Sigmoid colon (tissue), 7 donors: ENCODE data around the gene CHIT1. TPM values are rescaled to one million over a fixed set of nuclear protein-coding genes. Genes with fewer than 3 reads are reported as not detected.

Source experiments
- DNase-seq: peaks from one replicate; pipeline ENCODE4 v3.0.0-alpha.2; 2019
- H3K27ac ChIP-seq, 4 donors: fragments of 200-600 bp; sonication (generic); one replicate each; pipeline ENCODE4 v1.5.1; 2016 to 2019; ENCODE audit warnings: mild to moderate bottlenecking in 1 of 4
- H3K27me3 ChIP-seq, 3 donors: fragments of 200-600 bp; sonication (generic); one replicate each; pipeline ENCODE4 v1.5.1; 2019; ENCODE audit warnings: mild to moderate bottlenecking in 1 of 3
- H3K36me3 ChIP-seq, 4 donors: fragments of 200-600 bp; sonication (generic); one replicate each; pipeline ENCODE4 v1.5.1; 2016 to 2019
- H3K4me1 ChIP-seq, 4 donors: fragments of 200-600 bp; sonication (generic); one replicate each; pipeline ENCODE4 v1.5.1; 2017 to 2019
- H3K4me3 ChIP-seq, 4 donors: fragments of 200-600 bp; sonication (generic); one replicate each; pipeline ENCODE4 v1.5.1; 2017 to 2019; ENCODE audit warnings: mild to moderate bottlenecking in 2 of 4, moderate library complexity in 1 of 4
- H3K9me3 ChIP-seq, 4 donors: fragments of 200-600 bp in 3 of 4; sonication (generic) in 3 of 4; one replicate each; pipeline versions ENCODE4 v1.5.1 to v1.6.1; 2013 to 2019
- CTCF ChIP-seq, 4 experiments: fragments of 450-650 bp in 3 of 4; fragments of 200-600 bp in 1 of 4; IDR thresholded peaks; one replicate each; pipeline ENCODE4 v1.5.1; 2016 to 2019; ENCODE audit warnings: antibody characterized with exemption in 4 of 4, mild to moderate bottlenecking in 3 of 4, moderate library complexity in 2 of 4
- EP300 ChIP-seq, 4 donors: sonication (generic); formaldehyde crosslinking; IDR thresholded peaks; one replicate each; pipeline ENCODE4 v1.6.1; 2017; ENCODE audit warnings: antibody characterized with exemption in 4 of 4
- POLR2A ChIP-seq, 2 donors: fragments of 450-650 bp; IDR thresholded peaks; one replicate each; pipeline ENCODE4 v1.6.1; 2016; ENCODE audit warnings: antibody characterized with exemption in 2 of 2, mild to moderate bottlenecking in 2 of 2, moderate library complexity in 2 of 2
- POLR2AphosphoS5 ChIP-seq, 4 donors: sonication (generic); formaldehyde crosslinking; IDR thresholded peaks; one replicate each; pipeline ENCODE4 v1.6.1; 2017; ENCODE audit warnings: antibody characterized with exemption in 4 of 4
- WGBS, 2 donors: extraction: QIAGEN DNeasy Blood & Tissue Kit; methylation state at CpG; one replicate each; pipeline ENCODE4 v1.1.7; 2013; 5-methylcytosine and 5-hydroxymethylcytosine counted together
- intact Hi-C: fragments of 100-400 bp; cut with DNase I; formaldehyde crosslinking; loops from one replicate; pipeline ENCODE4 v1.15.1; 2023
- polyA plus RNA-seq, 3 donors: library from polyadenylated mRNA; stranded (reverse); fragments of 200-250 nt; gene quantifications; one replicate each; pipeline ENCODE4 v1.2.3, GENCODE V29; 2013
- total RNA-seq, 4 donors: library from RNA; depleted of rRNA; stranded (reverse); fragments of >200 nt; gene quantifications; one replicate each; pipeline ENCODE4 v1.1.0, GENCODE V29; 2016
- donor health status: healthy with polysubstance abuse.
- donor health status: Bipolar disorder and iron deficiency.
- donor health status: healthy.

CHIT1 gene
- total and polyA plus RNA-seq, 7 donors: 0.98 TPM; not detected in 6

- intact Hi-C loops: no loop called here
Measured at GRCh38 chr1:203178083-203178482, 51.4 kb downstream of the CHIT1 start.

DNA sequence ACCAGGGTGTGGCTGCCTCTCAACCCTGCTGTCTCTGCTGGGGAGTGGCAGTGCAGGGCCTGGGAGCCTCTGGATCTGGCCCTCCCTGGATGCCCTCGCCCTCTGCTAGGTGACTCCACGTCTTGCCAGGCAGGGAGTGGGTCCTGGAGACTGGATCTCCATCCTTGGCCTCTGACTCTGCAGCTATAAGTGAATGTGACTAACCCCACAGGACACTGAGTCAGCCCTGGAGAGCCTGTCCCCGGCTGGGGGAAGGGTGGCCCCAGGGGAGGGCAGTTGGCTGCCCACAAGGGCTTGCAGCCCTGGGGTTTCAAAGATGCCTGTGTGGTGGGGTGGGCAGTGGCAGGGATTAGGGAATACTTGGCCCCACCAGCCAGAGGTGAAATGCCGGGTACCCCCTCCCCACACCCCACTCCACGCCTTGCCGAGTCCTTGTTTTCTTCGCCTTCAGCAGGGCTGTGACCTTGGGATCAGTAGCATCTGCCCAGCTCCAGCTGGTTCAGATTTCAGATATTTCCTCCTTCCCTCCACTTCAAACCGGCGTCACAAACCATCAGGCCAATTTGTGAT, 51.9 kb downstream of the CHIT1 start:
- Histone ChIP-seq H3K9me3 (no peaks in the 10 kb centered on the region), H3K36me3 (no peaks in the 10 kb centered on the region), H3K4me1 (no peaks in the 10 kb centered on the region), H3K27me3 (peaks cover 0 to 3% (median 0%) of the 10 kb centered on the region in 3 donors), H3K27ac (no peak overlapping the region), H3K4me3 (no peak overlapping the region)
- intact Hi-C loops: no loop called here
- WGBS, 2 donors: 44 to 64% methylated on average over 9 of the region's 9 CpGs
- no peak for DNase-seq
- no peak for TF ChIP-seq CTCF (IDR thresholded peaks at IDR 0.05)
- TF ChIP-seq EP300 (IDR thresholded peaks at IDR 0.05): no peak
- no peak for TF ChIP-seq POLR2A (IDR thresholded peaks at IDR 0.05)
- TF ChIP-seq POLR2AphosphoS5 (IDR thresholded peaks at IDR 0.05): no peak

More at GRCh38 chr1:203178083-203178482, 51.4 kb downstream of the CHIT1 start:
- no peak for DNase-seq
- H3K36me3 ChIP-seq: no peaks in the 10 kb centered on the region
- no peak overlapping the region for H3K4me3 ChIP-seq
- TF ChIP-seq CTCF (IDR thresholded peaks at IDR 0.05) (no peak), EP300 (IDR thresholded peaks at IDR 0.05) (no peak), POLR2A (IDR thresholded peaks at IDR 0.05) (no peak), POLR2AphosphoS5 (IDR thresholded peaks at IDR 0.05) (no peak)
- no peaks in the 10 kb centered on the region for H3K4me1 ChIP-seq
- no peak overlapping the region for H3K27ac ChIP-seq
- H3K9me3 ChIP-seq: no peaks in the 10 kb centered on the region
- peaks cover 0 to 3% (median 0%) of the 10 kb centered on the region in 3 donors for H3K27me3 ChIP-seq
- WGBS, 2 donors: 42 to 72% methylated on average over 5 of the region's 5 CpGs

GRCh38 chr1:203177036-203177405, 52.5 kb downstream of the CHIT1 start:
- 87 to 89% methylated on average over 6 of the region's 6 CpGs for WGBS, 2 donors
- TF ChIP-seq EP300 (IDR thresholded peaks at IDR 0.05) (no peak), CTCF (IDR thresholded peaks at IDR 0.05) (no peak), POLR2AphosphoS5 (IDR thresholded peaks at IDR 0.05) (no peak), POLR2A (IDR thresholded peaks at IDR 0.05) (no peak)

GRCh38 chr1:203176273-203177035, 53.0 kb downstream of the CHIT1 start:
- Histone ChIP-seq H3K4me3 (no peak overlapping the region), H3K9me3 (no peaks in the 10 kb centered on the region), H3K4me1 (no peaks in the 10 kb centered on the region), H3K27me3 (peaks cover 0 to 3% (median 0%) of the 10 kb centered on the region in 3 donors), H3K27ac (no peak overlapping the region), H3K36me3 (no peaks in the 10 kb centered on the region)
- no peak for TF ChIP-seq EP300 (IDR thresholded peaks at IDR 0.05)
- TF ChIP-seq POLR2A (IDR thresholded peaks at IDR 0.05): no peak
- no peak for TF ChIP-seq CTCF (IDR thresholded peaks at IDR 0.05)
- no peak for TF ChIP-seq POLR2AphosphoS5 (IDR thresholded peaks at IDR 0.05)
- intact Hi-C loops: no loop called here
- WGBS, 2 donors: 87 to 89% methylated on average over 9 of the region's 9 CpGs
- DNase-seq: no peak

More at GRCh38 chr1:203177036-203177405, 52.5 kb downstream of the CHIT1 start:
- intact Hi-C loops: no loop called here
- Histone ChIP-seq H3K27me3 (peaks cover 0 to 3% (median 0%) of the 10 kb centered on the region in 3 donors), H3K9me3 (no peaks in the 10 kb centered on the region), H3K36me3 (no peaks in the 10 kb centered on the region), H3K4me1 (no peaks in the 10 kb centered on the region), H3K27ac (no peak overlapping the region), H3K4me3 (no peak overlapping the region)
- DNase-seq: no peak
